HK-2 (cell line): ENCODE data around the gene MCM8.

Source experiments
- DNase-seq: peaks from one replicate; pipeline ENCODE4 v3.0.0-alpha.2; 2018; ENCODE audit not compliant: unreplicated experiment

The MCM8 gene

GRCh38 chr20:5947276-5947675, 3.2 kb upstream of the MCM8 start:
- DNase-seq = no peak

GRCh38 chr20:5949943-5950270, 545 bp upstream of the MCM8 start:
- no peak for DNase-seq

- no peak for DNase-seq
These were observed 17.0 kb downstream of the MCM8 start for GRCh38 chr20:5967469-5967868.

GRCh38 chr20:5968462-5968861, 18.0 kb downstream of the MCM8 start:
- DNase-seq = no peak

GRCh38 chr20:5969348-5969935, 19.0 kb downstream of the MCM8 start:
- DNase-seq = no peak

- no peak for DNase-seq
These were observed 19.5 kb downstream of the MCM8 start for GRCh38 chr20:5969940-5970339.

- DNase-seq = no peak
These were observed 19.9 kb downstream of the MCM8 start for GRCh38 chr20:5970381-5970780.

GRCh38 chr20:5971203-5971602, 20.8 kb downstream of the MCM8 start:
- DNase-seq = no peak

- DNase-seq = no peak
These were observed 22.7 kb downstream of the MCM8 start for GRCh38 chr20:5973172-5973571.

- no peak for DNase-seq
These were observed 23.5 kb downstream of the MCM8 start for GRCh38 chr20:5973971-5974370.

GRCh38 chr20:5974531-5974930, 24.1 kb downstream of the MCM8 start:
- no peak for DNase-seq

GRCh38 chr20:5975778-5976177, 25.3 kb downstream of the MCM8 start:
- no peak for DNase-seq

GRCh38 chr20:5977223-5977622, 26.8 kb downstream of the MCM8 start:
- no peak for DNase-seq

- DNase-seq = no peak
These were observed 27.5 kb downstream of the MCM8 start for GRCh38 chr20:5977975-5978374.

GRCh38 chr20:5979801-5980200, 29.3 kb downstream of the MCM8 start:
- no peak for DNase-seq

GRCh38 chr20:5980720-5981538, 30.5 kb downstream of the MCM8 start:
- no peak for DNase-seq

- DNase-seq = no peak
These were observed 36.9 kb downstream of the MCM8 start for GRCh38 chr20:5987383-5987782.

- DNase-seq = no peak
These were observed 39.1 kb downstream of the MCM8 start for GRCh38 chr20:5989539-5989938.

- no peak for DNase-seq
These were observed 40.5 kb downstream of the MCM8 start for GRCh38 chr20:5990946-5991345.

- no peak for DNase-seq
These were observed 41.4 kb downstream of the MCM8 start for GRCh38 chr20:5991623-5992441.

- DNase-seq = no peak
These were observed 46.3 kb downstream of the MCM8 start for GRCh38 chr20:5996765-5997164.

- DNase-seq = no peak
These were observed 49.3 kb downstream of the MCM8 start for GRCh38 chr20:5999783-6000182.

GRCh38 chr20:6000871-6001270, 50.4 kb downstream of the MCM8 start:
- DNase-seq = no peak
